CD4-positive, alpha-beta T cell treated with Interleukin-4 for 1 hour (primary cell): ENCODE data around the gene DIS3L2.
A peak's percentile ranks its signal among the peaks of the same experiment; 100 is the strongest.
"Not testable (repeated sequence)": the region's sequence is repeated elsewhere in the genome, so short reads cannot be mapped to it uniquely, and the experiment has no call there.

Experiments
- DNase-seq, 2 donors: peaks; one replicate each; pipeline ENCODE4 v3.0.0-alpha.2; 2020 to 2022

Gene DIS3L2

GRCh38 chr2:232132181-232132580 lies 170.7 kb downstream of the DIS3L2 start:
- DNase-seq: no peak

- DNase-seq: no peak
Observed at GRCh38 chr2:232133078-232133477, 171.6 kb downstream of the DIS3L2 start.

GRCh38 chr2:232134939-232135338 lies 173.4 kb downstream of the DIS3L2 start:
- DNase-seq: no peak

GRCh38 chr2:232137356-232138147 lies 176.0 kb downstream of the DIS3L2 start:
- DNase-seq: no peak

- DNase-seq: no peak
Observed at GRCh38 chr2:232138441-232138840, 176.9 kb downstream of the DIS3L2 start.

- no peak for DNase-seq
Observed at GRCh38 chr2:232139171-232139594, 177.7 kb downstream of the DIS3L2 start.

- DNase-seq: no peak
Observed at GRCh38 chr2:232139786-232140562, 178.5 kb downstream of the DIS3L2 start.

- DNase-seq: no peak
Observed at GRCh38 chr2:232141591-232141990, 180.1 kb downstream of the DIS3L2 start.

- peak; percentile 14 to 22 for DNase-seq
Observed at GRCh38 chr2:232142049-232142448, 180.5 kb downstream of the DIS3L2 start.

- DNase-seq: no peak
Observed at GRCh38 chr2:232142502-232142901, 181.0 kb downstream of the DIS3L2 start.

- DNase-seq: no peak
Observed at GRCh38 chr2:232146294-232146693, 184.8 kb downstream of the DIS3L2 start.

GRCh38 chr2:232147440-232148077 lies 186.0 kb downstream of the DIS3L2 start:
- no peak for DNase-seq

GRCh38 chr2:232162187-232162586 lies 200.7 kb downstream of the DIS3L2 start:
- no peak for DNase-seq

- DNase-seq: no peak
Observed at GRCh38 chr2:232170396-232170795, 208.9 kb downstream of the DIS3L2 start.

- no peak for DNase-seq
Observed at GRCh38 chr2:232174662-232175061, 213.1 kb downstream of the DIS3L2 start.

GRCh38 chr2:232176587-232176986 lies 215.1 kb downstream of the DIS3L2 start:
- DNase-seq: not testable (repeated sequence)

GRCh38 chr2:232183279-232183678 lies 221.8 kb downstream of the DIS3L2 start:
- DNase-seq: no peak

- DNase-seq: no peak
Observed at GRCh38 chr2:232184346-232184745, 222.8 kb downstream of the DIS3L2 start.

GRCh38 chr2:232190796-232191195 lies 229.3 kb downstream of the DIS3L2 start:
- no peak for DNase-seq

- DNase-seq: no peak
Observed at GRCh38 chr2:232195487-232195886, 234.0 kb downstream of the DIS3L2 start.

- DNase-seq: no peak
Observed at GRCh38 chr2:232196802-232197201, 235.3 kb downstream of the DIS3L2 start.

- no peak for DNase-seq
Observed at GRCh38 chr2:232200195-232200594, 238.7 kb downstream of the DIS3L2 start.

GRCh38 chr2:232203166-232203891 lies 241.8 kb downstream of the DIS3L2 start:
- no peak for DNase-seq
